Suprapubic skin (tissue), 4 donors: Measurements from ENCODE around the gene BBIP1. TPM values are rescaled to one million over a fixed set of nuclear protein-coding genes. Genes with fewer than 3 reads are reported as not detected.

ENCODE experiments used
- DNase-seq, 2 donors: peaks; one replicate each; pipeline ENCODE4 v3.0.0-alpha.2; 2019; ENCODE audit warnings: low spot score in 2 of 2
- H3K27ac ChIP-seq: fragments of 200-600 bp; sonication (generic); one replicate; pipeline ENCODE4 v1.5.1; 2019
- H3K27me3 ChIP-seq: fragments of 200-600 bp; sonication (generic); one replicate; pipeline ENCODE4 v1.5.1; 2019
- H3K36me3 ChIP-seq: fragments of 200-600 bp; sonication (generic); one replicate; pipeline ENCODE4 v1.5.1; 2019
- H3K4me1 ChIP-seq: fragments of 200-600 bp; sonication (generic); one replicate; pipeline ENCODE4 v1.5.1; 2019
- H3K4me3 ChIP-seq: fragments of 200-600 bp; sonication (generic); one replicate; pipeline ENCODE4 v1.5.1; 2019; ENCODE audit warnings: mild to moderate bottlenecking
- H3K9me3 ChIP-seq: fragments of 200-600 bp; sonication (generic); one replicate; pipeline ENCODE4 v1.5.1; 2019
- EP300 ChIP-seq: sonication (generic); formaldehyde crosslinking; IDR thresholded peaks from one replicate; pipeline ENCODE4 v1.6.1; 2017; ENCODE audit warnings: antibody characterized with exemption
- POLR2A ChIP-seq, 2 donors: fragments of 450-650 bp; IDR thresholded peaks; one replicate each; pipeline ENCODE4 v1.6.1; 2017; ENCODE audit warnings: antibody characterized with exemption in 2 of 2, mild to moderate bottlenecking in 2 of 2, moderate library complexity in 2 of 2
- POLR2AphosphoS5 ChIP-seq, 3 donors: sonication (generic); formaldehyde crosslinking; IDR thresholded peaks; one replicate each; pipeline ENCODE4 v1.6.1; 2017; ENCODE audit warnings: antibody characterized with exemption in 3 of 3
- WGBS: methylation state at CpG from one replicate; pipeline ENCODE4 v1.1.5; 2018; 5-methylcytosine and 5-hydroxymethylcytosine counted together
- total RNA-seq, 4 donors: library from RNA; depleted of rRNA; stranded (reverse); fragments of >200 nt; gene quantifications; one replicate each; pipeline ENCODE4 v1.1.0, GENCODE V29; 2016
- TF ChIP-seq, protein P1 (sequence below), 2 donors: fragments of 200-600 bp in 1 of 2; fragments of 450-650 bp in 1 of 2; sonication (generic) in 1 of 2; IDR thresholded peaks; one replicate each; pipeline ENCODE4 v1.5.1; 2016 to 2019; ENCODE audit warnings: antibody characterized with exemption in 2 of 2, mild to moderate bottlenecking in 1 of 2, moderate library complexity in 1 of 2

The BBIP1 gene
- total RNA-seq, 4 donors from 2014 or later: 6.5 to 14.0 (median 10.3) TPM

DNA sequence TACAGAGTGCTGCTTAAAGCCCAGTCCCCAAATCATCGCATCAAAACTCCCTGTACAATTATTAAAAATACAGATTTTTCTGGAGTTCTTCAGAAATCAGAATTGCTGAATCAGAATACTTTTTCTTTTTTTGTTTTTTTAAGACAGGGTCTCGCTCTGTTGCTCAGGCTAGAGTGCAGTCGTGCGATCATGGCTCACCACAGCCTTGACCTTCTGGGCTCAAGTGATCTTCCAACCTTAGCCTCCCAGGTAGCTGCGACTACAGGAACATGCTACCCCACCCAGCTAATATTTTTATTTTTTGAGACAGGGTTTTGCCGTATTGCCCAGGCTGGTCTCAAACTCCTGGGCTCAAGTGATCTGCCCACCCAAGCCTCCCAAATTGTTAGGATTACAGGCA is 3.9 kb downstream of the BBIP1 start:
- DNase-seq: no peak
- no peak overlapping the region for H3K27ac ChIP-seq

DNA sequence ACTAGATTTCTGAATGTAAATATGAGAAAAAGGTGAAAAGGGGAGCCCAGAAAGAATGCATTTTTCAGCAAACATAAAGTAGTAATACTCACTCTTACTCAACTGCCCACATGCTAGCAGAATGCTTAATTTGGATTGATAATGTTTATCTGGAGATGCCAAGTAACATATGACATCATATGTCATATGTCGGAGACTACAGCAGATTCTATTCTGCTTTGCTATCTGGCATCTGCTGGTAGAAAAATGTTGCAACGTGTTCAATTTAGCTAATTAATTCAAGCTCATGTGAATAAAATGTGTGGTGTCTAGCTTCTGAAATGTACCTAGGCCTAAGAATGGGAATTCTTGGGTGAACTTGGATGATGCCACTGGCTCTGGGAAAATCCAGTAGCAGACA is 4.5 kb downstream of the BBIP1 start:
- DNase-seq: no peak
- H3K27me3 ChIP-seq: no peaks in the 10 kb centered on the region
- H3K36me3 ChIP-seq: peaks cover 2% of the 10 kb centered on the region
- no peak for TF ChIP-seq EP300
- no peak for TF ChIP-seq POLR2A (IDR thresholded peaks at IDR 0.05)
- no peak for TF ChIP-seq POLR2AphosphoS5 (IDR thresholded peaks at IDR 0.05)
- TF ChIP-seq, protein P1, sequence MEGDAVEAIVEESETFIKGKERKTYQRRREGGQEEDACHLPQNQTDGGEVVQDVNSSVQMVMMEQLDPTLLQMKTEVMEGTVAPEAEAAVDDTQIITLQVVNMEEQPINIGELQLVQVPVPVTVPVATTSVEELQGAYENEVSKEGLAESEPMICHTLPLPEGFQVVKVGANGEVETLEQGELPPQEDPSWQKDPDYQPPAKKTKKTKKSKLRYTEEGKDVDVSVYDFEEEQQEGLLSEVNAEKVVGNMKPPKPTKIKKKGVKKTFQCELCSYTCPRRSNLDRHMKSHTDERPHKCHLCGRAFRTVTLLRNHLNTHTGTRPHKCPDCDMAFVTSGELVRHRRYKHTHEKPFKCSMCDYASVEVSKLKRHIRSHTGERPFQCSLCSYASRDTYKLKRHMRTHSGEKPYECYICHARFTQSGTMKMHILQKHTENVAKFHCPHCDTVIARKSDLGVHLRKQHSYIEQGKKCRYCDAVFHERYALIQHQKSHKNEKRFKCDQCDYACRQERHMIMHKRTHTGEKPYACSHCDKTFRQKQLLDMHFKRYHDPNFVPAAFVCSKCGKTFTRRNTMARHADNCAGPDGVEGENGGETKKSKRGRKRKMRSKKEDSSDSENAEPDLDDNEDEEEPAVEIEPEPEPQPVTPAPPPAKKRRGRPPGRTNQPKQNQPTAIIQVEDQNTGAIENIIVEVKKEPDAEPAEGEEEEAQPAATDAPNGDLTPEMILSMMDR (IDR thresholded peaks at IDR 0.05): no peak
- 37% methylated on average over 2 of the region's 2 CpGs for WGBS
- peaks cover 12% of the 10 kb centered on the region for H3K4me1 ChIP-seq
- H3K9me3 ChIP-seq: no peaks in the 10 kb centered on the region
- no peak overlapping the region for H3K4me3 ChIP-seq
- no peak overlapping the region for H3K27ac ChIP-seq

More for the DNA sequence above, 3.9 kb downstream of the BBIP1 start:
- Histone ChIP-seq H3K36me3 (peaks cover 2% of the 10 kb centered on the region), H3K4me1 (peaks cover 12% of the 10 kb centered on the region), H3K4me3 (no peak overlapping the region), H3K27me3 (no peaks in the 10 kb centered on the region), H3K9me3 (no peaks in the 10 kb centered on the region)
- TF ChIP-seq POLR2A (IDR thresholded peaks at IDR 0.05) (no peak), EP300 (no peak)
- 97% methylated on average over 6 of the region's 6 CpGs for WGBS

DNA sequence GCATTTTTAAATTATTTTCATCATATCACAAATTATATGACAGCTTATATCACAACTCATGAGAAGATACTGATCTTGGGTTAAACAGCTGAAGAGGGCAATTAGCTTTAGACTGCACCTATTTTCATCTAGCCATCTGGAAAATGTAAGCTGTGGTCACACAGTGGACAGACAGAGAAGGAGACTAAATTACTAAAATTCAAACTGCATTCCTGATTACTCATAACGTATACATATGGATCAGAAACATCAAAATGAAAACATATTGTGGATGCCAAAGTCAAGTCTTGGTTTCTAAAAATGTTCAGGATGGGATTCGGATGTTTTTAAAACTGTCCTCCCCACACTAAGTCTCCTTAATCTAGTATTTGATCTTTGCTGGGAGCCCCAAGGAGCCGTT is 6.6 kb downstream of the BBIP1 start:
- H3K27ac ChIP-seq: no peak overlapping the region
- TF ChIP-seq POLR2A (IDR thresholded peaks at IDR 0.05) (no peak), EP300 (no peak), POLR2AphosphoS5 (IDR thresholded peaks at IDR 0.05) (no peak)
- TF ChIP-seq, protein P1 (IDR thresholded peaks at IDR 0.05): no peak
- WGBS: 80% methylated on average over 3 of the region's 3 CpGs

DNA sequence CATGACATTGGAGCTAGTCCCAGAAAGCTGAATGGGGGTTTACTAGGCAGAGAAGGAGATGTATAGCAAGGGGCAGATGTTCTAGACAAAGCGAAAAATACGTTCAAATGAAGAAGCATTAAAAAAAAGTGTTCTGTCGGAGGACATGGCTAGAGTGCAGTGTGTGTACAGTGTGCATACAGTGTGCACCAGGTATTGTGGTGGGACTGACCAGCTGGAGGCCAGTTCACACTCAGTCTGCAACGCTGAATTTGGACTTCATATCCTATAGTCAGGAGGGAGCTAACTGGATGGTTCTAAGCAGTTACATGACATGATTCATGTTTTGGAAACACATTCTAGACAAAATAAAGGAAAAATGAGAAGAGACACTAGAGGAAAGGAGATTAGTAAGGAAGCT is 8.8 kb downstream of the BBIP1 start:
- Histone ChIP-seq H3K9me3 (no peaks in the 10 kb centered on the region), H3K4me3 (no peak overlapping the region), H3K27me3 (no peaks in the 10 kb centered on the region), H3K4me1 (no peaks in the 10 kb centered on the region), H3K36me3 (peaks cover 2% of the 10 kb centered on the region), H3K27ac (no peak overlapping the region)
- no peak for DNase-seq
- WGBS: 81% methylated on average over 4 of the region's 4 CpGs
- no peak for TF ChIP-seq POLR2A (IDR thresholded peaks at IDR 0.05)
- TF ChIP-seq, protein P1 (IDR thresholded peaks at IDR 0.05): no peak
- no peak for TF ChIP-seq POLR2AphosphoS5 (IDR thresholded peaks at IDR 0.05)
- no peak for TF ChIP-seq EP300

More for the DNA sequence above, 6.6 kb downstream of the BBIP1 start:
- H3K36me3 ChIP-seq: peaks cover 2% of the 10 kb centered on the region
- no peak overlapping the region for H3K4me3 ChIP-seq
- H3K4me1 ChIP-seq: peaks cover 3% of the 10 kb centered on the region
- no peaks in the 10 kb centered on the region for H3K9me3 ChIP-seq
- DNase-seq: no peak
- H3K27me3 ChIP-seq: no peaks in the 10 kb centered on the region

DNA sequence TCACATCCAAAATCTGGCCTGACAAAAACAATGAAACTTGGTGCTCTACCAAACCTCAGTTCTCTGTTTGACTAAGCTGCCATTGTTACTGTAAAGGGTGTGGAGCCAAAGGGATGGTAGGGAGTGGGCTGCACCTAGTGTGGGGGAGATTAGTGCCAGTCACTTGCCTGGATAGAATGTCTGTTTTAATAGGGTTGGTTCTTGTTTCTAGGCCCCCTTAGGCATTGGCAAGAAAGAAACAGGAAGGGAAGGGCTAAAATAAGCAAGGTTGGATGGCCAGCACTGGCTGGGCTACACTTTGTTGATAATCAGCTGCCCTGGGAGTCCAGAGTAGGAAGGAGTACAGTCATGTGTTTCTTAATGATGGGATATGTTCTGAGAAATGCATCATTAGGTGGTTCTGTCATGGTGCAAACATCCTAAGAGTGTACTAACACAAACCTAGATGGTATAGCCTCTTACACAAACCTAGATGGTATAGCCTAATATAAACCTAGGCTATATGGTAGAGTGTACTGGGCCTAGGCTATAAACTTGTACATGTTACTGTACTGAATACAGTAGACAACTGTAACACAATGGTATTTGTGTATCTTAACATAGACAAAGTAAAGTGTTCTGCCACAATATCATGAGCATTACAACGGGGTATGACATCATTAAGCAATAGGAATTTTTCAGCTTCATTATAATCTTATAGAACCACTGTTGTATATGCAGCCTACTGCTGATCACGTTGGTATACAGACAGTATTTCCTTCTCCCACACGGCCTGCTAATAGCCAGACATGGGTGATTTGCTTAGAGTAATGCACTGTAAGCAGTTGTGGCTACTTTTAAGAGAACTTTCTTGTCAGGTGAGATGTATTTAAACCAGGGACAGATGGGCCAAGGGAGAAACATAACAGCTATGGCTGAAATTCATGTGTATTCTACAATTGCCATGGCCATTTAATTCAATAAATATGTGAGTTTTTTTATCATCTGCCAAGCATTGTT is 15.4 kb downstream of the BBIP1 start:
- WGBS: 67% methylated on average over 3 of the region's 3 CpGs
- TF ChIP-seq, protein P1 (IDR thresholded peaks at IDR 0.05): no peak
- TF ChIP-seq POLR2AphosphoS5 (IDR thresholded peaks at IDR 0.05) (no peak), EP300 (no peak), POLR2A (IDR thresholded peaks at IDR 0.05) (no peak)

More for the DNA sequence above, 15.4 kb downstream of the BBIP1 start:
- DNase-seq: no peak
- Histone ChIP-seq H3K4me1 (peaks cover 20% of the 10 kb centered on the region), H3K36me3 (peaks cover 23% of the 10 kb centered on the region), H3K9me3 (no peaks in the 10 kb centered on the region), H3K4me3 (no peak overlapping the region), H3K27ac (peak overlapping the region; percentile 31), H3K27me3 (no peaks in the 10 kb centered on the region)
